NT2/D1 (cell line): ENCODE measurements around the gene POMGNT1.

Experiments used
- SUZ12 ChIP-seq: IDR thresholded peaks from 2 replicates; pipeline ENCODE4 v1.6.1; 2011; ENCODE audit not compliant: insufficient read length, insufficient read depth; ENCODE audit errors: extremely low read depth
- YY1 ChIP-seq: IDR thresholded peaks from 2 replicates; pipeline ENCODE4 v1.6.1; 2011; ENCODE audit not compliant: insufficient read length, insufficient read depth
- ZNF274 ChIP-seq: IDR thresholded peaks from 2 replicates; pipeline ENCODE4 v1.6.1; 2011; ENCODE audit warnings: mild to moderate bottlenecking, low read depth, low read length

- no peak for TF ChIP-seq YY1
- TF ChIP-seq SUZ12 = no peak
- no peak for TF ChIP-seq ZNF274
Measured at GRCh38 chr1:46172321-46172720, 25.9 kb downstream of the POMGNT1 start.
